Thyroid gland (tissue), 4 donors: ENCODE data around the gene S100A6. TPM values are rescaled to one million over a fixed set of nuclear protein-coding genes. Genes with fewer than 3 reads are reported as not detected.

Experiments
- DNase-seq, 2 donors: peaks; one replicate each; pipeline ENCODE4 v3.0.0-alpha.2; 2019
- H3K27ac ChIP-seq, 3 donors: fragments of 200-600 bp; sonication (generic); 1 replicate in 2 of 3; 2 replicates in 1 of 3; pipeline ENCODE4 v1.5.1; 2016 to 2019; ENCODE audit warnings: mild to moderate bottlenecking in 1 of 3, moderate library complexity in 1 of 3
- H3K27me3 ChIP-seq: fragments of 200-600 bp; sonication (generic); one replicate; pipeline ENCODE4 v1.5.1; 2019
- H3K36me3 ChIP-seq, 2 donors: fragments of 200-600 bp; sonication (generic); one replicate each; pipeline ENCODE4 v1.5.1; 2016 to 2019
- H3K4me1 ChIP-seq, 2 donors: fragments of 200-600 bp; sonication (generic); one replicate each; pipeline ENCODE4 v1.5.1; 2017 to 2019
- H3K4me3 ChIP-seq, 3 donors: fragments of 200-600 bp; sonication (generic); replicated peaks in 1 of 3; 1 replicate in 2 of 3; 2 replicates in 1 of 3; pipeline ENCODE4 v1.5.1; 2016; ENCODE audit warnings: mild to moderate bottlenecking in 1 of 3
- H3K9me3 ChIP-seq: fragments of 200-600 bp; sonication (generic); one replicate; pipeline ENCODE4 v1.5.1; 2017
- POLR2A ChIP-seq, 2 donors: fragments of 450-650 bp; IDR thresholded peaks; one replicate each; pipeline ENCODE4 v1.6.1; 2017; ENCODE audit warnings: antibody characterized with exemption in 2 of 2, mild to moderate bottlenecking in 2 of 2, moderate library complexity in 1 of 2
- WGBS, 2 donors: methylation state at CpG; one replicate each; pipeline ENCODE4 v1.1.5; 2017; 5-methylcytosine and 5-hydroxymethylcytosine counted together
- intact Hi-C: fragments of 100-400 bp; cut with DNase I; formaldehyde crosslinking; loops from one replicate; pipeline ENCODE4 v1.15.1; 2023
- total RNA-seq, 4 donors: library from RNA; depleted of rRNA; stranded (reverse); fragments of >200 nt; gene quantifications; one replicate each; pipeline ENCODE4 v1.2.3, GENCODE V29; 2016
- TF ChIP-seq, protein P1 (sequence below), 6 experiments: fragments of 200-600 bp in 3 of 6; fragments of 450-650 bp in 3 of 6; sonication (generic) in 3 of 6; IDR thresholded peaks; one replicate each; pipeline ENCODE4 v1.5.1; 2016 to 2019; ENCODE audit warnings: antibody characterized with exemption in 6 of 6, mild to moderate bottlenecking in 2 of 6, inconsistent platforms in 1 of 6, moderate library complexity in 1 of 6

The S100A6 gene
- total RNA-seq, 4 donors from 2014 or later: 128 to 573 (median 360) TPM

DNA sequence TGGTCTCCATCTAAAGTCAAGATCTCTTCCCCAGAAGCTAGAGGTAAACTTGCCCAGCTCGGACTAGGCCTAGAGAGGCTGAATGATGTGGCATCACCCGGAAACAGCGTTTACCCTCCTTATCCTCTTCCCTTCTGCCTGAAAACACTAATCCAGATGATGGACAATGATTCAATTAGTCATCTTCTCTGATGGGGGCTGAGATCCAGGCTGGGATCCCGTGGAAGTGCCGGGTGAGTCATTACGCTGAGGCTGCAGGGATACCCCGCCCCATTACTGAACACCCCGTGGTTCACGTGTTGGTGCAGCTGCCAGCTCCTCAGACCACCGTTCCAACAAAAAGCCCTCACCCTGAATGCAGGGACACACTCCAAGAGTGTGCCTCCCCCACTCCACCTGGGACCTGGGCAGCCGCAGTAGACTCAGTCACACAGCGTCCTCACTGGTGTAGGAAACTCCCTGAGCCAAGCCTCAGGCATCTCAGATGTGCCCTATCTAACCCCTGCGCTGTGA, 2.0 kb downstream of the S100A6 start:
- Histone ChIP-seq H3K4me1 (peaks cover 27 to 39% of the 10 kb centered on the region in 2 donors), H3K36me3 (no peaks in the 10 kb centered on the region), H3K27me3 (no peaks in the 10 kb centered on the region), H3K9me3 (no peaks in the 10 kb centered on the region), H3K27ac (peak overlapping the region; percentile 29 to 99 (median 98)), H3K4me3 (peak overlapping the region in 1 of 3 donors; percentile 82)
- 59 to 60% methylated on average over 10 to 13 of the region's 13 CpGs for WGBS, 2 donors
- intact Hi-C loops: loop anchor here (2.0 kb wide), 1 partner anchor 35 kb away; no protein-coding TSS in a partner anchor
- TF ChIP-seq POLR2A (IDR thresholded peaks at IDR 0.05): no peak
- TF ChIP-seq, protein P1, sequence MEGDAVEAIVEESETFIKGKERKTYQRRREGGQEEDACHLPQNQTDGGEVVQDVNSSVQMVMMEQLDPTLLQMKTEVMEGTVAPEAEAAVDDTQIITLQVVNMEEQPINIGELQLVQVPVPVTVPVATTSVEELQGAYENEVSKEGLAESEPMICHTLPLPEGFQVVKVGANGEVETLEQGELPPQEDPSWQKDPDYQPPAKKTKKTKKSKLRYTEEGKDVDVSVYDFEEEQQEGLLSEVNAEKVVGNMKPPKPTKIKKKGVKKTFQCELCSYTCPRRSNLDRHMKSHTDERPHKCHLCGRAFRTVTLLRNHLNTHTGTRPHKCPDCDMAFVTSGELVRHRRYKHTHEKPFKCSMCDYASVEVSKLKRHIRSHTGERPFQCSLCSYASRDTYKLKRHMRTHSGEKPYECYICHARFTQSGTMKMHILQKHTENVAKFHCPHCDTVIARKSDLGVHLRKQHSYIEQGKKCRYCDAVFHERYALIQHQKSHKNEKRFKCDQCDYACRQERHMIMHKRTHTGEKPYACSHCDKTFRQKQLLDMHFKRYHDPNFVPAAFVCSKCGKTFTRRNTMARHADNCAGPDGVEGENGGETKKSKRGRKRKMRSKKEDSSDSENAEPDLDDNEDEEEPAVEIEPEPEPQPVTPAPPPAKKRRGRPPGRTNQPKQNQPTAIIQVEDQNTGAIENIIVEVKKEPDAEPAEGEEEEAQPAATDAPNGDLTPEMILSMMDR (IDR thresholded peaks at IDR 0.05): no peak
- no peak for DNase-seq

DNA sequence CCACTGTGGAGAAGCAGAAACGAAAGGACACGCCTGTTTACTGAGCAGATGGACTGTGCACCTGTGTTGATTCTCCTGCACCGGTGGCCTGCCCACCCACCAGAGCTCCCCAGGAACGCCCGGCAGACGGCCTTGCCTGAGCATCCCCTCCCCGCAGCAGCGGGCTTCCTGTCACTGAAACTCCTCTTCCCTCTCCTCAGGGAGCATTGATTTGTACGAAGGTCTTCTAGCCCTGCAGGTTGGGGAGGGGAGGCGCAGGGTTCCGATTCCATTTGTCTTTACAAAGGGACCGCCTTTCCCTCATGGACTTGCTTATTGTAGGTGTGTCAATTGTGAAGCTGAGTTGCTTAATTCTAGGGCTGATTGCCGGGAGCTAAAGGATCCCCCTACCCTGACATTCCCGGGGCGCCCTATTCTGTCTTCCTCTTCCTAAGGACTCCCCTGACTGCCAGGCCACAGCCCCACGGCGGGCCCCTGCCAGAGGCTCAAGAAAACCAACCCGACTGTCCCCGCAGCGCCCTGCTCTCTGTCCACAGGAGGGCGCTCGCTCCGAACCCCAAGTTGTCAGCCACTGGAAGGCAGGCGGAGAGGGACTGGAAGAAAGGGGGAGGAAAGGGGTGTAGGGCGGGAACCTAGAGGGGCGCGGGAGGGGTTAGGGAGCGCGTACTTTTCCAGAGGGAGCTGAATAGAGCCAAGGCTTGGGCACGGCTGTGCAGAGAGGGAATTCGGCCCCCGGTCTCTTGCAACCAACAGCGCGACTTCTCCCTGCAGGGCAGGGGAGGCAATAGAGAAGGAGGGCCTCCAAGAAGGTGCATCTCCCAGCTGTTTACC, 2.8 kb downstream of the S100A6 start:
- no peaks in the 10 kb centered on the region for H3K27me3 ChIP-seq
- peak overlapping the region in 1 of 3 donors; percentile 2 for H3K4me3 ChIP-seq
- H3K4me1 ChIP-seq: peaks cover 27 to 39% of the 10 kb centered on the region in 2 donors
- no peaks in the 10 kb centered on the region for H3K36me3 ChIP-seq
- intact Hi-C loops: loop anchor here (2.0 kb wide), 1 partner anchor 36 kb away; no protein-coding TSS in a partner anchor
- WGBS, 2 donors: 33 to 35% methylated on average over 32 to 34 of the region's 34 CpGs
- DNase-seq: peak; percentile 89 to 93
- peak overlapping the region; percentile 29 to 99 (median 98) for H3K27ac ChIP-seq
- no peaks in the 10 kb centered on the region for H3K9me3 ChIP-seq
- TF ChIP-seq, protein P1 (IDR thresholded peaks at IDR 0.05): peak; percentile 77 to 97 (median 94)
- peak in 1 of 2 donors; percentile 63 for TF ChIP-seq POLR2A (IDR thresholded peaks at IDR 0.05)

DNA sequence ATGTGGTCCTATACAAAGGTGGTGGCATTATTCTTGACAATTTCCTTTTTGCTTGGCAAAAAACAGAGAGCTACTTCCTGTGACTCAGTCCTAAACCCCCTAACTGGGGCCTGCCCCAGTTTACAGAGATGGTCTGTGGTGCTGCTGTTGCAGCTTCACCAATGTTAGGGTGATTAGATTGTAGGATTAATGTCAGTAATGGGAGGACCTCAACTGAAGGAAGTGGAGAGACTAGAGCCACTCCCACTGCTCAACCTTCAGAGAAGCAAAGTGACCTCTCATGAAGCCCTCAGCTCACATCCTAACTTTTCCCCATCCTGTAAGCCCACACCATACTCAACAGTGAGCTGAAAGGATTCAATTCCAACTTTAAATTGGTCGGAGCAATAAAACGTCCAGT, 3.6 kb downstream of the S100A6 start:
- no peak for DNase-seq
- Histone ChIP-seq H3K27ac (no peak overlapping the region), H3K27me3 (no peaks in the 10 kb centered on the region), H3K9me3 (no peaks in the 10 kb centered on the region), H3K36me3 (no peaks in the 10 kb centered on the region), H3K4me3 (no peak overlapping the region), H3K4me1 (peaks cover 27 to 39% of the 10 kb centered on the region in 2 donors)
- intact Hi-C loops: loop anchor here (2.0 kb wide), 1 partner anchor 37 kb away; no protein-coding TSS in a partner anchor
- TF ChIP-seq, protein P1 (IDR thresholded peaks at IDR 0.05): no peak
- TF ChIP-seq POLR2A (IDR thresholded peaks at IDR 0.05): no peak
- 89 to 94% methylated on average over 2 of the region's 2 CpGs for WGBS, 2 donors

DNA sequence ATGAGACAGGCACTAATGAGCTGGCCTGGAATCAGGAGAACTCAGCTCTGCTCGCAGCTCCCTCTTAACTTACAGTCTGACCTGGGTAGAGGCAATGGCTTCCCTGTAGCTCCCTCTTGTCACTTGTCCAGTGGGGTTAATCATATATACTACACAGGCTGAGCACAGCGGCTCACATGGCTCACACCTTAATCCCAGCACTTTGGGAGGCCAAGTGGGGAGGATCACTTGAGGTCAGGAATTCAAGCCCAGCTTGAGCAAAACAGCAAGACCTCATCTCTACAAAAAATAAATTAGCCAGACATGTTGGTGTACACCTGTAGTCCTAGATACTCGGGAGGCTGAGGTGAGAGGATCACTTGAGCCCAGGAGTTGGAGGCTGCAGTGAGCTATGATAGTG, 4.2 kb downstream of the S100A6 start:
- intact Hi-C loops: loop anchor here (2.0 kb wide), 1 partner anchor 37 kb away; no protein-coding TSS in a partner anchor
- WGBS, 2 donors: 91% methylated on average over 3 of the region's 3 CpGs
- Histone ChIP-seq H3K4me1 (peaks cover 28 to 37% of the 10 kb centered on the region in 2 donors), H3K36me3 (no peaks in the 10 kb centered on the region), H3K4me3 (no peak overlapping the region), H3K27me3 (no peaks in the 10 kb centered on the region), H3K9me3 (no peaks in the 10 kb centered on the region), H3K27ac (no peak overlapping the region)
- TF ChIP-seq, protein P1 (IDR thresholded peaks at IDR 0.05): no peak
- TF ChIP-seq POLR2A (IDR thresholded peaks at IDR 0.05): no peak
- no peak for DNase-seq

DNA sequence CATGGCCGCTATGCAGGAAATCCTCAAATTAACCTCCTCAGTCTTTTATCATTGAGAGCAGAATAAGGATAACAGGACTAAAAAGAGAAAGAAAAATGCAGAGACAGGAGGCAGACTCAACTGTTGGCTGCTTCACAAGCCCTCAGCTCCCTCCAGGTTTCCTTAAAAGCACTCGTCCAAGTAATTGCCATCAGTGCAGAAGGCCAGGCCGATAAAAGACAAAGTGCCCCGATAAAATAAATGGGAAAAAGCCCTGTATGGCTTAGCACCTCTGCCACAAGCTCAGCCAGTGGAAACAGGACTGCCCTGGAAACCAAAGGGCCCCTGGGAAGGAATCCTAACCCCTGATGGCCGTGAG, 8.1 kb downstream of the S100A6 start:
- Histone ChIP-seq H3K27me3 (no peaks in the 10 kb centered on the region), H3K36me3 (no peaks in the 10 kb centered on the region), H3K4me3 (no peak overlapping the region), H3K4me1 (peaks cover 19 to 23% of the 10 kb centered on the region in 2 donors), H3K9me3 (no peaks in the 10 kb centered on the region), H3K27ac (no peak overlapping the region)
- intact Hi-C loops: no loop called here
- no peak for DNase-seq
- 90 to 93% methylated on average over 5 of the region's 5 CpGs for whole genome bisulfite sequencing, 2 donors
- TF ChIP-seq POLR2A (IDR thresholded peaks at IDR 0.05): no peak
- TF ChIP-seq, protein P1 (IDR thresholded peaks at IDR 0.05): no peak
